Suprapubic skin (tissue), 4 donors: ENCODE data around the gene HIRIP3. TPM values are rescaled to one million over a fixed set of nuclear protein-coding genes. Genes with fewer than 3 reads are reported as not detected.

ENCODE experiments used
- DNase-seq, 2 donors: peaks; one replicate each; pipeline ENCODE4 v3.0.0-alpha.2; 2019; ENCODE audit warnings: low spot score in 2 of 2
- H3K27ac ChIP-seq: fragments of 200-600 bp; sonication (generic); one replicate; pipeline ENCODE4 v1.5.1; 2019
- H3K27me3 ChIP-seq: fragments of 200-600 bp; sonication (generic); one replicate; pipeline ENCODE4 v1.5.1; 2019
- H3K36me3 ChIP-seq: fragments of 200-600 bp; sonication (generic); one replicate; pipeline ENCODE4 v1.5.1; 2019
- H3K4me1 ChIP-seq: fragments of 200-600 bp; sonication (generic); one replicate; pipeline ENCODE4 v1.5.1; 2019
- H3K4me3 ChIP-seq: fragments of 200-600 bp; sonication (generic); one replicate; pipeline ENCODE4 v1.5.1; 2019; ENCODE audit warnings: mild to moderate bottlenecking
- H3K9me3 ChIP-seq: fragments of 200-600 bp; sonication (generic); one replicate; pipeline ENCODE4 v1.5.1; 2019
- EP300 ChIP-seq: sonication (generic); formaldehyde crosslinking; IDR thresholded peaks from one replicate; pipeline ENCODE4 v1.6.1; 2017; ENCODE audit warnings: antibody characterized with exemption
- POLR2A ChIP-seq, 2 donors: fragments of 450-650 bp; IDR thresholded peaks; one replicate each; pipeline ENCODE4 v1.6.1; 2017; ENCODE audit warnings: antibody characterized with exemption in 2 of 2, mild to moderate bottlenecking in 2 of 2, moderate library complexity in 2 of 2
- POLR2AphosphoS5 ChIP-seq, 3 donors: sonication (generic); formaldehyde crosslinking; IDR thresholded peaks; one replicate each; pipeline ENCODE4 v1.6.1; 2017; ENCODE audit warnings: antibody characterized with exemption in 3 of 3
- WGBS: methylation state at CpG from one replicate; pipeline ENCODE4 v1.1.5; 2018; 5-methylcytosine and 5-hydroxymethylcytosine counted together
- total RNA-seq, 4 donors: library from RNA; depleted of rRNA; stranded (reverse); fragments of >200 nt; gene quantifications; one replicate each; pipeline ENCODE4 v1.1.0, GENCODE V29; 2016
- TF ChIP-seq, protein P1 (sequence below), 2 donors: fragments of 200-600 bp in 1 of 2; fragments of 450-650 bp in 1 of 2; sonication (generic) in 1 of 2; IDR thresholded peaks; one replicate each; pipeline ENCODE4 v1.5.1; 2016 to 2019; ENCODE audit warnings: antibody characterized with exemption in 2 of 2, mild to moderate bottlenecking in 1 of 2, moderate library complexity in 1 of 2

Gene HIRIP3
- total RNA-seq, 4 donors from 2014 or later = 14.6 to 29.3 (median 21.7) TPM

DNA sequence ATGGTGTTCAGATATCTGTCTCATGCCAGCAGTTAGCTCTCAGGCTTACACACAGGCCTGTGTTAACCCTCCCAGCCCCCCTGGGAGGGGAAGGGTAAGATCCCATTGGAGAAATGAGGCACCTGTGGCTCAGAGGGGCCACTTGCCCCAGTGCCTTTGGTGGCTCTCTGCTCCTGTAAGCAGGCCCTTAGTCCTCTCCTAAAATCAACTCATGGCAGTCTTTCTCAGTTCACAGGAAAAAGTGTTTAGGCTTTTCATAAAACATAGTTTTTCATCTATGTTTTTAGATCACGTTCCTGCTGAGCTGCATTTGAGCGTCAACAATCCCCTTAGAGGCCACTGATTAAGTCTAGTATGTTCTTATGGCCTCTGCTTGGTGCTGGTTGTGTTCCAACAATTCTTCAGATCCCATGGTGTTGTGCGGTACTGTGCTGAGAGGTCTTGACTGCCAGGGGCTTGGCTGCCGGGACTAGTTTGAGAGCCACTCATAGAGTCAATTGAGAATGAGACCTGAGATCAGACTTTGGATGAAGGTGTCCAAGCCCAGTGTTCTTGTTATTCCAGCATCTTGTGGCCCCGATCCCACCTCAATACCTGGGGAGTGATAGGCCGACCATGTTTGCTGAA lies 11.2 kb downstream of the HIRIP3 start:
- H3K4me1 ChIP-seq = no peaks in the 10 kb centered on the region
- no peak for DNase-seq
- H3K36me3 ChIP-seq = peaks cover 100% of the 10 kb centered on the region
- no peak overlapping the region for H3K27ac ChIP-seq
- whole genome bisulfite sequencing = 79% methylated on average over 6 of the region's 6 CpGs
- no peaks in the 10 kb centered on the region for H3K27me3 ChIP-seq
- no peaks in the 10 kb centered on the region for H3K9me3 ChIP-seq
- TF ChIP-seq POLR2A (IDR thresholded peaks at IDR 0.05) (no peak), EP300 (no peak), POLR2AphosphoS5 (IDR thresholded peaks at IDR 0.05) (no peak)
- TF ChIP-seq, protein P1, sequence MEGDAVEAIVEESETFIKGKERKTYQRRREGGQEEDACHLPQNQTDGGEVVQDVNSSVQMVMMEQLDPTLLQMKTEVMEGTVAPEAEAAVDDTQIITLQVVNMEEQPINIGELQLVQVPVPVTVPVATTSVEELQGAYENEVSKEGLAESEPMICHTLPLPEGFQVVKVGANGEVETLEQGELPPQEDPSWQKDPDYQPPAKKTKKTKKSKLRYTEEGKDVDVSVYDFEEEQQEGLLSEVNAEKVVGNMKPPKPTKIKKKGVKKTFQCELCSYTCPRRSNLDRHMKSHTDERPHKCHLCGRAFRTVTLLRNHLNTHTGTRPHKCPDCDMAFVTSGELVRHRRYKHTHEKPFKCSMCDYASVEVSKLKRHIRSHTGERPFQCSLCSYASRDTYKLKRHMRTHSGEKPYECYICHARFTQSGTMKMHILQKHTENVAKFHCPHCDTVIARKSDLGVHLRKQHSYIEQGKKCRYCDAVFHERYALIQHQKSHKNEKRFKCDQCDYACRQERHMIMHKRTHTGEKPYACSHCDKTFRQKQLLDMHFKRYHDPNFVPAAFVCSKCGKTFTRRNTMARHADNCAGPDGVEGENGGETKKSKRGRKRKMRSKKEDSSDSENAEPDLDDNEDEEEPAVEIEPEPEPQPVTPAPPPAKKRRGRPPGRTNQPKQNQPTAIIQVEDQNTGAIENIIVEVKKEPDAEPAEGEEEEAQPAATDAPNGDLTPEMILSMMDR (IDR thresholded peaks at IDR 0.05) = no peak
- H3K4me3 ChIP-seq = no peak overlapping the region

DNA sequence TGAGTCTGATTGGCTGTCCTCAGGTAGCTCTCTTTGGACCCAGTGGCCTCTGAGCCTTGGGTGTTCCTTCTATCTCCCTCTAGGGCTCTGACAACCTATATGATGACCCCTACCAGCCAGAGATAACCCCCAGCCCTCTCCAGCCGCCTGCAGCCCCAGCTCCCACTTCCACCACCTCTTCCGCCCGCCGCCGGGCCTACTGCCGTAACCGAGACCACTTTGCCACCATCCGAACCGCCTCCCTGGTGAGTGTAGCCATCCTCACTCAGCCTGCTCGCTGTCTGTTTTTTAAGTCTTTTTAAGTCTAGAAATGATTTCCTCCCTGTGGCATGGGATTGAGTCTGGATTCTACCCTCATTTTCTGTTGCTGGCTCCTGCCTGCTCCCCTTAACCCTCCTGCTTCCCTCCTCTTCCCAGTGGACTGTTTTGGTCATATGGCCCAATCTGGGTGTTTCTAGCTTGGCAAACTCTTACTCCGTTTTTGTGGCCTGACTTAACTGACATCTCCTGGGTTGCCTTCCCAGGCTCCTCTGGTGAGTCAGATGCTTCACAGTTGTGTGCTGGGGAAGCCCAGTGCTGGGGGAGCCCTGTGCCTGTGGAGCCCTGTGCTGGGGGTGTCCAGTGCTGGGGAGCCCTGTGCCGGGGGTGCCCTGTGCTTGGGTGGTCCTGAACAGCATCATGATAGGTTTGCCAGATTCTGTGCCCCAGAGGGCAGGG lies 11.8 kb downstream of the HIRIP3 start:
- Histone ChIP-seq H3K36me3 (peaks cover 100% of the 10 kb centered on the region), H3K27me3 (no peaks in the 10 kb centered on the region), H3K27ac (no peak overlapping the region), H3K4me1 (no peaks in the 10 kb centered on the region), H3K4me3 (no peak overlapping the region), H3K9me3 (no peaks in the 10 kb centered on the region)
- TF ChIP-seq, protein P1 (IDR thresholded peaks at IDR 0.05) = no peak
- TF ChIP-seq POLR2AphosphoS5 (IDR thresholded peaks at IDR 0.05) (no peak), POLR2A (IDR thresholded peaks at IDR 0.05) (no peak), EP300 (no peak)
- peak in 1 of 2 donors; percentile 54 for DNase-seq
- 76% methylated on average over 11 of the region's 12 CpGs for WGBS

DNA sequence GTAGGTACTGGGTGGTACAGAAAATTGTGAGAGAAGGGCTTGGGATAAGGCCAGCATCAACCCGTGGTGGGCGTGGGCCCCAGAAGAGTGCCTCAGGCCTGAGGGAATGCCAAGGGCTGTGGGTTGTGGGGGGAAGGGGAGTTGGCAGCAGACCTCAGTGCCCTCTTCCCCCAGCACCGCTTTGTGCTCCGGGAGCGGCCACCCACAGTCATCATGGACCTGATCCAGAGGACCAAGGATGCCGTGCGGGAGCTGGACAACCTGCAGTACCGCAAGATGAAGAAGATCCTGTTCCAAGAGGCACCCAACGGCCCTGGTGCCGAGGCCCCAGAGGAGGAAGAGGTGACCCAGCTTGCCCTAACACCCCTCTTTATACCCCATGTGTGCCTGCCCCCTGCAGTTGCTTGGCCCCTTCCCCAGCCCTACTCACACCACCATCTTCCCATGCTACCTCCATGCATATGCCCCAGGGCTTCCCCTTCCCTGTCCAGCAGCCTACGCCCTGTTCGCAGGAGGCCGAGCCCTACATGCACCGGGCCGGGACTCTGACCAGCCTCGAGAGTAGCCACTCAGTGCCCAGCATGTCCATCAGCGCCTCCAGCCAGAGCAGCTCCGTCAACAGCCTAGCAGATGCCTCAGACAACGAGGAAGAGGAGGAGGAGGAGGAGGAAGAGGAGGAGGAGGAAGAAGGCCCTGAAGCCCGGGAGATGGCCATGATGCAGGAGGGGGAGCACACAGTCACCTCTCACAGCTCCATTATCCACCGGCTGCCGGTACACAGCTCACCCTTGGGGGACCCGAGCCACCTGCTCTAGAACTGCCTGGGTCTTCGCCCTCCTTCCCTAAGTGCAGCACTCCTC lies 12.6 kb downstream of the HIRIP3 start:
- Histone ChIP-seq H3K36me3 (peaks cover 100% of the 10 kb centered on the region), H3K27me3 (no peaks in the 10 kb centered on the region), H3K4me1 (peaks cover 6% of the 10 kb centered on the region), H3K9me3 (no peaks in the 10 kb centered on the region), H3K27ac (no peak overlapping the region), H3K4me3 (no peak overlapping the region)
- TF ChIP-seq, protein P1 (IDR thresholded peaks at IDR 0.05) = no peak
- TF ChIP-seq POLR2AphosphoS5 (IDR thresholded peaks at IDR 0.05) (no peak), EP300 (no peak), POLR2A (IDR thresholded peaks at IDR 0.05) (no peak)
- peak in 1 of 2 donors; percentile 59 for DNase-seq
- 84% methylated on average over 17 of the region's 24 CpGs for WGBS

DNA sequence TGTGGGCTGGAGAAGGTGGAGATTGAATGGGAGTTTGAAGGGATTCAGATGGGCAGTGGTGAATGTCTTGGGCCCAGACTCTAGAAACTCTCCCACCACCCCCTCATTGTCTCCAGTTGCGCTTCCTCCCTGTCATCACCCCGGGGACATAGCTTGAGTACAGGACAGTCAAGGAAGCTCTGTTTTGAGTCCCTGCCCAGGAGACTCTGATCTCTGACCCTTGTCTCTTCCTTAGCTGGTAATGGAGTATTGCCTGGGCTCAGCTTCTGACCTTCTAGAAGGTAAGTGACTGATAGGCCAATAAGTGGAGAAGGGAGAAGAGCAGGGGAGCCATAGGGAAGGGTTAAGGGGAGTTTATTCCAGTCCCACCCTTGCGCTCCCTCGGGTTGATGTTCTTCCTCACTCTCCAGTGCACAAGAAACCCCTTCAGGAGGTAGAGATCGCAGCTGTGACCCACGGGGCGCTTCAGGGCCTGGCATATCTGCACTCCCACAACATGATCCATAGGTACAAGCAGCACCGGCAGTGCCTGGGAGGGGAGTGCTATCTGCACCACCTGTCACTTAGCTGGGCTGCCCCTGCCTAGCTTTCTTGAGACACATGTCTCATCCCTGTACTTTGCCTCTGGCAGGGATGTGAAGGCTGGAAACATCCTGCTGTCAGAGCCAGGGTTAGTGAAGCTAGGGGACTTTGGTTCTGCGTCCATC lies 16.7 kb downstream of the HIRIP3 start:
- H3K27ac ChIP-seq = no peak overlapping the region
- no peak for DNase-seq
- H3K36me3 ChIP-seq = peaks cover 67% of the 10 kb centered on the region
- no peak overlapping the region for H3K4me3 ChIP-seq
- TF ChIP-seq POLR2A (IDR thresholded peaks at IDR 0.05) (no peak), EP300 (no peak), POLR2AphosphoS5 (IDR thresholded peaks at IDR 0.05) (no peak)
- TF ChIP-seq, protein P1 (IDR thresholded peaks at IDR 0.05) = no peak
- H3K27me3 ChIP-seq = no peaks in the 10 kb centered on the region
- peaks cover 41% of the 10 kb centered on the region for H3K4me1 ChIP-seq
- no peaks in the 10 kb centered on the region for H3K9me3 ChIP-seq
- WGBS = 93% methylated on average over 9 of the region's 9 CpGs
